ENCODE data around the gene SUMO2.
"Not testable (repeated sequence)": the region's sequence is repeated elsewhere in the genome, so short reads cannot be mapped to it uniquely, and the experiment has no call there.

DNA sequence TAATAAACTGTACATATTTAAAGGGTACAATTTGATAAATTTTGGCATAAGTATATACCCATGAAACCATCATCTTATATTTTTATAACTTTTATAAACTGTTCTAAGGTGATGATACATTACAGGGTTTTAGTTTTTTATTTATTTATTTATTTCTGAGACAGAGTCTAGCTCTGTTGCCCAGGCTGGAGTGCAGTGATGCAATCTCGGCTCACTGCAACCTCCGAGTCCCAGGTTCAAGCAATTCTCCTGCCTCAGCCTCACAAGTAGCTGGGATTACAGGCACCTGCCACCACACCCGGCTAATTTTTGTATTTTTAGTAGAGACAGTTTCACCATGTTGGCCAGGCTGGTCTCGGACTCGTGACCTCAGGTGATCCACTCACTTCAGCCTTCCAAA, 54.8 kb downstream of the SUMO2 start:
- TF ChIP-seq POLR2AphosphoS5, POLR2A (IDR thresholded peaks at IDR 0.05): not testable (repeated sequence)
- TF ChIP-seq, protein P1, sequence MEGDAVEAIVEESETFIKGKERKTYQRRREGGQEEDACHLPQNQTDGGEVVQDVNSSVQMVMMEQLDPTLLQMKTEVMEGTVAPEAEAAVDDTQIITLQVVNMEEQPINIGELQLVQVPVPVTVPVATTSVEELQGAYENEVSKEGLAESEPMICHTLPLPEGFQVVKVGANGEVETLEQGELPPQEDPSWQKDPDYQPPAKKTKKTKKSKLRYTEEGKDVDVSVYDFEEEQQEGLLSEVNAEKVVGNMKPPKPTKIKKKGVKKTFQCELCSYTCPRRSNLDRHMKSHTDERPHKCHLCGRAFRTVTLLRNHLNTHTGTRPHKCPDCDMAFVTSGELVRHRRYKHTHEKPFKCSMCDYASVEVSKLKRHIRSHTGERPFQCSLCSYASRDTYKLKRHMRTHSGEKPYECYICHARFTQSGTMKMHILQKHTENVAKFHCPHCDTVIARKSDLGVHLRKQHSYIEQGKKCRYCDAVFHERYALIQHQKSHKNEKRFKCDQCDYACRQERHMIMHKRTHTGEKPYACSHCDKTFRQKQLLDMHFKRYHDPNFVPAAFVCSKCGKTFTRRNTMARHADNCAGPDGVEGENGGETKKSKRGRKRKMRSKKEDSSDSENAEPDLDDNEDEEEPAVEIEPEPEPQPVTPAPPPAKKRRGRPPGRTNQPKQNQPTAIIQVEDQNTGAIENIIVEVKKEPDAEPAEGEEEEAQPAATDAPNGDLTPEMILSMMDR (IDR thresholded peaks at IDR 0.05) = not testable (repeated sequence)

Data from stomach (tissue), 4 donors.